Right ventricle myocardium inferior (tissue), 1 donor: ENCODE measurements around the gene RRP9. TPM values are rescaled to one million over a fixed set of nuclear protein-coding genes. Genes with fewer than 3 reads are reported as not detected.

Experiments
- ATAC-seq: fragments of 200-7000 bp; cut with Tn5 transposase; one replicate; pipeline ENCODE4 v1.9.1; 2020; ENCODE audit warnings: mild to moderate bottlenecking, moderate library complexity
- DNase-seq: peaks from one replicate; pipeline ENCODE4 v3.0.0; 2021; ENCODE audit errors: missing footprints
- intact Hi-C: fragments of 100-400 bp; cut with DNase I; formaldehyde crosslinking; loops from one replicate; pipeline ENCODE4 v1.11.0; 2022
- total RNA-seq: library from RNA; stranded (reverse); fragmentation: NEBNext Ultra II Directional; extraction: Animal tissue kit (Norgen Biotek cat#: 25700); gene quantifications from one replicate; pipeline ENCODE4 v1.2.1, GENCODE V29; 2021
- donor health status: DM: no; HTN: yes; CAD: no; lungs with severe emphysema.

The RRP9 gene
- total RNA-seq, 1 donor from 2014 or later, result 7.7 TPM

DNA sequence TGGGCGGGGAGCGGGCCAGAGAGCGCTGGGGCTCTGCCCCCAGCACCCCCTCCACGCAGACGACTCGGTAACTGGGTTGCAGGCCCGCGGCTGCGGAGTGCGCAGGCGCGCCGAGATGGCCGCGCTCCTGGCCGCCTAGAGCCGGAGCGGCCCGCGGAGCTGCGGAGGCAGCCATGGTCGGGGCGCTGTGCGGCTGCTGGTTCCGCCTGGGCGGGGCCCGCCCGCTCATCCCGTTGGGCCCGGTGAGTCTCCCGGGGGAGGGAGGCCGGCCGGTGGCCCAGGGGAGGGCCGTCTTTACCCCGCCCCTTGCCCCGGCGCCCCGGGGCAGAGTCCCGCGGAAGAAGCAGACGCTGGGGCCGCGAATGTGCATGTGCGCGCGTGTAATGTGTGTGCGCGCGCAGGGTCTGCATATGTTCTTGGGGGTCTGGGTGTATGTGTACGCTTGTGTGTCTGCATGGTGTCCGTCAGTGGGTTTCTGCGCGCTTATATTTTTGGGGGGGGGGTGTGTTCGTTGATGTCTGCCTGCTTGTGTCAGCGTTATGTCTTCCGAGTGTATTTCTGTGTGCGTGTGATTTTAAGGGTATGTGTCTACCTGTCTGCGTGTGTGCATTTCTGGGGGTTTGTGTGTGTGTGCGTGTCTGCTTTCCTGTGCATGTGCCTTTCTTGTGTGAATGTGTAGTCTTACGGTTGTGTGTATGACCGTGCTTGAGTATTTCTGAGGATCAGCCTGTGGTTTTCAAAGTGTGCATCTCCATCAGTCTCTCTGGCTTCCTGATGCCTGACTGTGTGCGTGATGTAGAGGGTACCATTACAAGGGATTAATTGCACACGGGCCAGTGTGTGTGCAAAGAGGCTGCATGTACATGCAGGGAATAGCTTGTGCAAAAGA lies 33.5 kb upstream of the RRP9 start, which contains the start of gene ABHD14A:
Gene ABHD14A, plus strand, starts transcription at position 102 of the 889 bp plus-strand sequence. Its CDS starts 72 bp downstream, at position 174.
- peak; percentile 82 for ATAC-seq
- intact Hi-C loops, result loop anchor here (1.0 to 10.0 kb wide), 2 partner anchors 33 to 430 kb away; partner anchors contain the start of gene PARP3

GRCh38 chr3:51974277-51974962 lies 32.7 kb upstream of the RRP9 start:
- intact Hi-C loops, result loop anchor here (1.0 to 10.0 kb wide), 2 partner anchors 32 to 430 kb away; partner anchors contain the start of gene PARP3
- DNase-seq (peak; percentile 66), ATAC-seq (peak; percentile 23)

More for the DNA sequence above, 33.5 kb upstream of the RRP9 start, which contains the start of gene ABHD14A:
- peak; percentile 89 for DNase-seq

DNA sequence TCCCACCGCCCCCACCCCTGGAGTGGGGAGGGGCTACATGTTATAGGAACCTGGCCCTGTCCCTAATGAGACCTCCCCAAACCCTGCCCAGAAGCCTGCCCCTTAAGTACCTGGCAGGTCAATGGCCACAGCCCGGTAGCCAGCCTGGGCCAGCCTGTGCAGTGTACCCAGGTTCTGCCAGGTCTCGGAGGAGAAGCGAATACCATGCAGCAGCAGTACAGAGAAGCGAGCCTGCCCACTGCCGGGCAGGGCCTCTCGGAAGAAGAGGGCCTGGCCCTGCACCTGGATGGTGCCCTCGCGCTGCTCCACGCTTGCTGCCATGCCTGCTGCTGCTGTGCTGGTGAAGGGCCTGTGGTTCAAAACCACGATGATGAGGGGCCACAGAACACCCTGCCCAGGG lies 29.6 kb upstream of the RRP9 start:
- intact Hi-C loops, result loop anchor here (10.0 kb wide), 1 partner anchor 433 kb away; no protein-coding TSS in a partner anchor
- ATAC-seq, result no peak
- DNase-seq, result peak; percentile 57

GRCh38 chr3:51970606-51971300 lies 29.0 kb upstream of the RRP9 start:
- DNase-seq, result peak; percentile 37
- ATAC-seq, result no peak
- intact Hi-C loops, result loop anchor here (10.0 kb wide), 1 partner anchor 434 kb away; no protein-coding TSS in a partner anchor

DNA sequence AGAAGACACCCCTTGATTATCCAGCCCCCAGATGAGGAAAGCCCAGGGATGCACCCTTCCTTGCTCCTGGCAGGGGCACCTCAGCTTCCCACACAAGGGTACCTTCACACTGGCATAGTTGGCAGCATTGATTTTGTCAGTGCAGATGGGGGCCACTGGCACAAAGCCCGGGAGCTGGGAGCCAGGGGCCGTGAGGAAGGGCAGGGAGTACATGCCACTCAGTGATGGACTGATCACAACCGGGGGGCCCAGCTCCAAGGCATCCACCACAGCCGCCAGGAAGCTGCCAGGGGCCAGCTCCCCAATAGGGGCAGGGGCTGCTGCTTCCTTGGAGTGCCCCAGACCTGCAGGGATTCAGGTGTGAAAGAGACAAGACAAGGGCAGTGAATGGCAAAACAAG lies 28.1 kb upstream of the RRP9 start:
- DNase-seq (peak; percentile 53), ATAC-seq (no peak)
- intact Hi-C loops, result loop anchor here (10.0 kb wide), 1 partner anchor 435 kb away; no protein-coding TSS in a partner anchor

GRCh38 chr3:51968883-51969678 lies 27.4 kb upstream of the RRP9 start:
- ATAC-seq (no peak), DNase-seq (peak; percentile 32)
- intact Hi-C loops, result no loop called here

DNA sequence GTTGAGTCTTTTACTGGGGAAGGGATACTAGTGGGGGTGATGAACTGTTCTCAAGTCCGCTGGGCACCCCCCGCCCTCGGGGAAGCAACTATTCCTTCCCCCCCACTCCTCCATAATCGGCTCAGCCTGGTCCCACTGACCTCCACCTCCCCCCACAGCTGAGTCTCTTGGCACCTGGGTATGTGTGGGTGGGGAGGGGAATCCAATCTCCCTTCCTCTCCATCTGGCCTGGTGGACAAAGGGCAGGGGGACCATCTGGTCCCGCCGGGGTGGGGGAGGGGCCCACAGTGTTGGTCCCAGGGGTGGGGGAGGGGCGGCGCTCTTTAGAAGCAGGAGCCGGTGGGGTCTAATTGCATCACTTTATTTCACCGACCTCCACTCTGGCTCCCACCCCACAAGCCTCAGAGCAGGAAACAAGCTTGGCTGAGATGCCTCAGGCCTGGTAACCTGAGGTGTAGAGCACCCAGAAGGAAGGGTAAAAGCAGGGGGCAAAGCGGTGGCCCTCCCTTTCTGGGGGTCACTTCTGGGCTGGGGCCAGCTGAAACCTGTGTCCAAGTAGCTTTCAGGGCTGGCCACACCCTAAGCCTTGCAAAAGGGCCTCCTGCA lies 26.6 kb upstream of the RRP9 start:
- ATAC-seq (peak; percentile 4), DNase-seq (peak; percentile 68)
- intact Hi-C loops, result no loop called here

GRCh38 chr3:51967384-51968169 lies 25.9 kb upstream of the RRP9 start, which contains the start of gene PCBP4:
Gene PCBP4 (minus strand): TSS chr3:51967454. CDS start chr3:51961240, 6,214 bp downstream.
- intact Hi-C loops, result no loop called here
- DNase-seq, result peak; percentile 87
- peak; percentile 77 for ATAC-seq

DNA sequence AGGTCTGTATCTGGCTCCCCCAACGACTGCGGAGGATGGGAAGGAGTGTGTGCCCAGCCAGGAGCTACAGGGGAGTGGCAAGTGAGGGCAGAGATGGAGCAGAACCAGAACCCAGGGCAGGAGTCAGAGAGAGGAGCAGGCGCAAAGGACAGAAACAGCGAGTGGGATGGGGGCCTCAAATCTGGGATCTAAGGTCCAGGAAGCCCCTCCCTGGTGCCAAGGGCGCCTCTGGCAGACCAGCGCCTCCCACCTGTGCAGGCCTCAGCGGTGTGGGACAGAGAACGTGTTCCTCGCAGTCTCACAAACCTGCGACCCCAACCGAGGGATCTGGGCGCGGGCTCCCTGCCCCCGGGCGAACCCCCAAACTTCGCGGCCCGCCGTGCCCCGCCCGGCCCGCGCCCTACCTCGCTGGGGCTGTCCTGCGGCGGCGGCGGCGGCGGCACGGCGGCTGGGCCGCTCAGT lies 25.2 kb upstream of the RRP9 start:
- intact Hi-C loops, result no loop called here
- no peak for DNase-seq
- peak; percentile 1 for ATAC-seq

DNA sequence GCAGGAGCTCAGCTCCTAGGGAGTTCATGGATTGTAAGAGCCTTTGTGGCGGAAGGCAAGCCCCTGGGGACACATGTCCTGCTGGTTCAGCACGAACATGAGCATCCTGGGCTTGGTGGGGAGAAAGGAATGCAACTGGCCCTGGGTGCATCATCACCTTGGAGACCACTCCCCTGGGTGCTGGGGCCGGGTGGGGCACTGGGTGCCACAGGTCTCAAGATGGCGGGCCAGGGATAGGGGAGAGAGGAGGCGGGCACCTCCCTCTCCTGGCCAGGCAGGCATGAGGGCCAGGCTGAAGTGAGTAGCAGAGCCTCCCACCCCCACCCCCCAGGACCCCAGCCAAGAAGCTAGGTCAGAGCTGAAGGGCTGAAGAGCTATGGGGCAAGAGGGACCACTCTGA lies 24.8 kb upstream of the RRP9 start:
- intact Hi-C loops, result no loop called here
- DNase-seq (peak; percentile 55), ATAC-seq (no peak)

- peak; percentile 1 for DNase-seq
- no peak for ATAC-seq
- intact Hi-C loops, result no loop called here
Measured at GRCh38 chr3:51966016-51966415, 24.3 kb upstream of the RRP9 start.

DNA sequence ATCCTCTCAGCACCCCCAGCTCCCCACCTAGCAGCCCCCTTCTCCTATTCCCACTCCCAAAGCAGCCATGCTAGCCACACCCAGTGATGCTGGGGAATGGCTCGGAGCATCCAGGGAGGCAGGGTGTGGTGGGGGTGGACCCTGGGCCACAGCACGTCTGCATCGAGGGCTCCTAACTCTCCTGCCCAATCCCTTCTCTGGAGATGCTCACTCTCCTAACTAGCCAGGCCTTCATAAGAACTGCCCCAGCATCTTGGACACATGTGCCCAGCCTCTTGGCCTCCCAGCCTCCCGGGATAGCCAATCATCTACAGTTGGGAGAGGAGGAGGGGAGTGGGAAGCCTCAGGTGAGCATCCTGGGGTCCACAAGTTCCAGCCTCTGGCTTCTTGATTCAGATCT lies 22.8 kb upstream of the RRP9 start:
- intact Hi-C loops, result no loop called here
- no peak for ATAC-seq
- peak; percentile 58 for DNase-seq

- no peak for ATAC-seq
- intact Hi-C loops, result no loop called here
Measured at GRCh38 chr3:51963951-51964451, 22.3 kb upstream of the RRP9 start.

DNA sequence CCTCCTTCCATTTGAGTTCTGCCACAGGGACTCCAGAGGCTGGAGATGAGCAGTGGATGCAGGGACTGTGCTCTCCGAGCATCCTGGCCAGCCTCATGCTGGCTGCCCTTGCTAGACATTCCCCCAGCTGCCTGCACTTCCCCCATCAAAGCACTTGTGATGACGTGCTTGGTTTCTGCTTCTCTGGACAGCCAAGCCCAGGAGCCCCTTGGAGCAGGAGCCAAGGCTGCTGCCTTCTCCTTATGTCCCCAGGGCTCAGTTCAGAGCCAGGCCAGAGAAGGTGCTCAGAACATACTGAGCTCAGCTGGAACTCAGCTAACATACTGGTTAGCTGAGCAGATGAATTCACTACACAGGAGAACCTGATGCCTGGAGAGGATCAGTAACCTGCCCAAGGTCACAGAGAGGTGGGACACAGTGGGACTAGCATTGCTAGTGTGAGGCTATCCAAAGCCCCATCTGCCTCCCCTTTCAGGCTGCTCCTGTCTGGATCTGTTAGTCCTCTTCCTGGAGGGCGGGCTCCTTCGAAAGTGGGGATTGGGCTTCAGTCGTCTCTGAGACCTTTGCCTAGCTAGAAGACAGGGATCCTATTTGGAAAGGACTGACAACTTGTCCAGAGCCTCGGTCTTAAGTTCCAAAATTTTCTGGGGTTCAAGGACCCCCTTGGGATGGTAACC lies 21.3 kb upstream of the RRP9 start:
- intact Hi-C loops, result no loop called here
- no peak for ATAC-seq
- peak; percentile 65 for DNase-seq

More at GRCh38 chr3:51963951-51964451, 22.3 kb upstream of the RRP9 start:
- DNase-seq, result peak; percentile 49

GRCh38 chr3:51961602-51962569 lies 20.2 kb upstream of the RRP9 start:
- ATAC-seq, result peak; percentile 82
- intact Hi-C loops, result no loop called here
- DNase-seq, result peak; percentile 61
